Cerebellar cortex (tissue), 1 donor: ENCODE results near the gene FAM78A.
"Not testable (repeated sequence)": the region's sequence is repeated elsewhere in the genome, so short reads cannot be mapped to it uniquely, and the experiment has no call there.

Experiments used
- DNase-seq: peaks from one replicate; pipeline ENCODE4 v3.0.0-alpha.2; 2015; ENCODE audit warnings: low spot score

FAM78A gene

DNA sequence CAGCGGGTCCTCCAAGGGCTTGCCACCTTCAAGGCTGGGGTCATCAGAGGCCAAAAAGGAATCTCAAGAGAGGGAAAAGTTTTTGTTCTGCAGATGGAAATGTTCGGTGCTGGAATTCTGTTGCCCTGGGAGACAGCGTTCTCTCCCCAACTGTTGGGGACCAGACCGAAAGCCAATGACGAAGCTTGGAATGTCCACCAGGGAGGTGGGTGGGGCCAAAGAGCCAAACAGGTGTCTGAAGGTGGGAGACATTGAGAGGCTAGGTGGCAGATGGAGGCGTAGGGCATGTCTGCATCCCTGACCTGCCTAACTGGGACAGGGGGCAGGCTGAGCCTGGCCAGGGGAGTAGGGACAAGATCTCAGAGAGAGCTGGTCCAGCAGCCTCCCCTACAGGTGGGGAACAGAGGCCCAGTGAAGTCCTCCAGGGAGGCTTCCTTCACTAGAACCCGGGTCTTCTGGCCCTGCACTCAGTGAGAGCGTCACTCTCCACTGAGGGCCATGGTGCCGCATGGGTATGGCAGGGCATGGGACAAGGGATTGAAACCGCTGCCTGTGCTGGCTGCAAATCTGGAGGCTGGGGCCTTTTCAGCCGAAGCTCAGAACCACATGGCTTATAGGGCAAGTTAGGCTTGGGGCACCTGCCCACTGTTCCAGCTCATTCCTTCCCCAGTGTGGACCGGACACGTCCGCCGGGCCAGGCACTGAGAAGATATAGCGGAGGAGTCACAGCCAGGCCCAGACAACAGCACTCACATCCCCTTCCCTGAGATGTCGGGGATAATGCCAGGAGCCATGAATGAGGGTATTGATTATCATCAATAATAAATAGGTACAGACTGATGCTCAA, 5.0 kb upstream of the FAM78A start:
- no peak for DNase-seq

DNA sequence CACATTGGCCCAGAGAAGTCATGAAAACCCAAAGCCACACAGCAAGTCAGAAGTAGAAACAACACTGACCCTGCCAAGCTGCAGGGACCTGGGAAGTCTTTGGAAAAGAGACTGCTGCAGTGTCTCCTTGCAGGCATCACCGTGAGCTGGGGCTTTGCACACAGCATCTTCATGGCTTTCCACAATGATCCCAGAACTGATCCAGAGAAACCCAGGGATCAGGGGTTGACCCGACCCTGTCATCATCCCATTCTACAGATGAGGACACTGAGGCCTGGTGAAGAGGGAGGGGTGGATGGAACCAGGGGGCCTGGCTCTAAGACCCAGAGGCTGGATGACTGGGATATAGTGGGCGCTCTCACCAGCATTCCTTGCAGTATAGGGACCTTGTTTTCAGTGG, 4.3 kb upstream of the FAM78A start:
- no peak for DNase-seq

DNA sequence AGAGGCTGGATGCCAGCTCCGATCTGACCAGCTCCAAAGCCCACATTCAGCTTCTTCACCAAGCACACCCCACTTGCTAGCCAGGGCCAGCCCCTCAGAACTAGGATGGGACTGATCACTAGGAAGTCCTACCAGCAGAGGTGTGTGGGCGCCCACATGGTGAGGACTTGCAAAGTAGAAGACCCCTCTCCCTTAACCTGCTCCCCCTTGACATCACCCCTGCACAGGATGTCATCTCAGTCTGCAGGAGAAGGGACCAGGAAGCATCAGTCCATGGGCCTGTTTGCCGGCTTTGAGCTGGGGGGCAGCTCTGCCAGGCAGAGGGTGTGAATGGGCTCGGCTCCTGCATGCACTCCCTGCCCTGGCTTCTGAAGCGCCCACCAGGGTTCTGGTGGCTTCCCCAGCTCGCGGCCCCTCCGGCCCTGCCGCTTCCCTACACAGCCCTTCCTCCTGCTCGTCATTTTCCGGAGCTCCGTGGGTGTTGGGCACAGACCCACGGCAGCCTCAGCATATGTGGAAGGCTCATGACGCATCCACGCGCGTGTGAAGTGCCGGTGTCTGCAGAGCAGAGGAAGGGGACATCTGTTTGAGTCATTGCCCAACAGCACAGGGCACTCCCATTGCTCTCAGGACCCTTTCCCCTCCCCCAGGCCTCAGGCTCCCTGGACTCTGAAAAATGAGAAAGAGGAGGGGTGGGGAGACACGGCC, 3.7 kb upstream of the FAM78A start:
- DNase-seq, result no peak

DNA sequence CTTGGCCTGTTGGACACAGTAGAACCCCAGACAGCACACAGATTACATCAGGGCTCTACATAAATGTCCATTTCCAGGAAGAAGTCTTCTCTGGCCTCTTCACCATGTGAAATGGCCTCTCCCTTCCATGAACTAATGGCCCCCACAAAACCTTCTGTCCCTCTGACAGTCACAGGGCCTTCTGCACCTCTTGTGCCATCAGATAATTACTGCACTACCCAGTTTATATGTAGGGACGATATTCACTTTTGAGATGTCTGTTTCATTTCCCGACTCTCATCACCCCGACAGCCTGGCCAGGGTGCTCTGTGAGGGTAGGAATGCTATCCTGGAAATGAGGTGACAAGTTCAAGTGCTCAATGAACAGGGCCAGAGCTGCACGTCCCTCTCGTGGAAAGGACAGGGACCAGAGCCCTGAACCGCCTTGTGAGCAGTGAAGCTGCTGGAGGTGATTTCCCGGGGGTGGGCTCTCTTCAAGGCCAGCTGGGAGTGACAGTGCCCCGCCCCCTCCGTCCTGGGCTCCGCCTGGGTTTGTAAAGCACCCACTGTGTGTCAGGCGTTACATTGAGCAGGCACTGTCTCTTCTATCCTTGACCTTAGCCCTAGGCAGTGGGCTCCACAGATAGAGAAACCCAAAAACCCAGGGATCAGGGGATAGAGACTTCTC, 3.0 kb upstream of the FAM78A start:
- no peak for DNase-seq

DNA sequence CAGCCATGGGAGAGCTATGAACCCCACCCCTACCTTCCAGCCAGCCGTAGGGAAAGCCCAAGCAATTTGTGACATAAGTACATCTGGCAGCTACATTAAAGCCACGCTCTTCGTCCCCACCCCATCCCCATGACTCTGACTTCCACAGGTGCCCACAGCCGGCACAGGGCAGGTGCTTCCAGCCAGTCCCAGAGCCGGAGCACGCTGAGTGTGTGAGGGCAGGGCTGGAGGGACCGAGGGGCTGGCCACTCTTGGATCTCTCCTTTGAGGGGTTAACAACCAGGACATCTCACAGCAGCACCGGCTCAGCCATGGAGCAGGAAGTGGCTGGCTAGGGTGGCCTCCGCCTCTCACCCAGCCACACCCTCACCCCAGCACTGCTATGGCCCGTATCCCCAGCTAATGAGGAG, 2.4 kb upstream of the FAM78A start:
- no peak for DNase-seq

DNA sequence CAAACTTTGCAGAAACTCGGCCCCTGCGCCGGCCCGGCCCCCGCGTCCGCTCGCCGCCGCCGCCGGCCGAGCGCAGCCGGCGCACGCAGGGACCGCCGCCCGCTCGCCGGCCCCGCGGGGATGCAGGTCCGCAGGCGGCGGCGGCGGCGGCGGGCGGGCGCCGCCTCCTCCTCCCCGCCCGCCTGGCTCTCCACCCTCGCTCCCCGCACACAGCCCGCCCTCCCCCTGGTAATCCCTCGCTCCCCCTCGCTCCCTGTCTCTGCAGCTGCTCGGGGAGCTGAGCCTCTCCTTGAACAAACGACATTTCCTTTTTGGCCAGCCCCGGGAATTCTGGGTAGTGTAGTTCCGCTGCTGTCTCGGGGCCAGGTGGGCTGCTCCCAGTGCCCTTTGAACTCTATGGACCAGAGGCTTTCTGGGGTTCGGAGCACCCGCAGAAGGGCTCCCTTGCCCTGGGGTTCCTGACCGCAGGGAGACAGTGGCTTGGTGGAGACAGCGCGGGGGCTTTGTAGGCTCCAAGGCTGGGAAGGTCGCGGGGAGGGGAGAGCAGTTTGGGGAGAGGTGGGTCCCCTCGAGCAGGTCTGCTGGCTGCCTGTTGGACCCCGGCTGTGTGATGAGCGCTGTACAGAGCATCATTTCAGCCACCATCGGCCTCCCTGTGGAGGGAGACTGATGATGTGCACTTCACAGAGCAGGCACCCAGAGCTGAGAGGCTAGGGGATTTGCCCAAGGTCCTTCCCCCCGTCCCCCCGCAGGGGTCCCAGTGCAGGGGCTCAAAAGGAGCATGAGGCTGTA, 1.8 kb upstream of the FAM78A start:
- peak; percentile 88 for DNase-seq

DNA sequence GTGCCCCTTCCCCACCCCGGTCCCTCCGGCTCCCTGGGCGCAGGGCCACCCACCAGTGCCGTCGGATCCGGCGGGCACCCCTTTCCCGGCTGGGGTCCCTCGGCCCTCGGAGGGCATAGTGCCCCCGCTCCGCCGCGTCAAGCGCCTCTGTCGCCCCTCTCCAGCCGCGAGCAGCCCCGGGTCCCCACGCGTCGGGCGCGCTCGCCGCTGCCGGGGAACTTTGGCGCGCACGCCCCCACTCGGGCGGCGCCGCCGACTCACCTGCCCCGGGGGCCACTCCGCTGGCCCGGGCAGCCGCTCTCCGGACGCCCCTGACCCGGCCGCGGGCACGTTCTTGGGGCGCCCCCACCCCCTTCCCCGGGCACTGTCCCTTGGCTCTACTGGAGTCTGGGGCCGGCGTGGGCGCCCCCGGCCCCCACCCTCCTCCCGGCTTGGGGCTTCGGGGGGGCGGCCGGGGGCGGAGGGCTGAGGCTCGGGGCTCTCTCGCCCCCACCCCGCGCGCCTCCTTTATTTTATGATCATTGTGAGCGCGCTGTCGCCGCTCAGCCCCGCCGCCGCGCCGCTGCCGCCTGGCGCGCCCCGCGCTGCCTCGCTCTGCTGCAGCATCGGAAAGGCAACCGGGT, 1.1 kb upstream of the FAM78A start:
- no peak for DNase-seq

DNA sequence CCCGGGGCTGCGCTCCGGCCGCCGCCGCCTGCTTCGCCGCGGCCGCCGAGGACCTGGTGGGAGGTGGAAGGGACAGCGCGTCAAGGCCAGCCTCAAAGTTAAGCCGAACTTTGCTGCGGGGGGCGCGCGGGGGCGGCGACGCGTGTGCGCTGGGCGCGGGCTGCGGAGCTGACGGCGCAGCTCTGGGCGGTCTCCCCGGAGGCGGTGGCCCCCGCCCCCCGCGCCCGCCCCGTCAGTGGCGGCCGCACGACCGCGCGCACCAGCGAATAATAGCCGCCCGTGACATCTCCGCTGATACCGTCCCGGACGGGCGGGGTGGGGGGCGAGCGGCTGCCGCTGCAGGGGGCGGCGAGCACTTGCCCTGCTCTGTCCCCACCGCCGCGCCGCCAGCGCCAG, 579 bp upstream of the FAM78A start:
- DNase-seq, result no peak

DNA sequence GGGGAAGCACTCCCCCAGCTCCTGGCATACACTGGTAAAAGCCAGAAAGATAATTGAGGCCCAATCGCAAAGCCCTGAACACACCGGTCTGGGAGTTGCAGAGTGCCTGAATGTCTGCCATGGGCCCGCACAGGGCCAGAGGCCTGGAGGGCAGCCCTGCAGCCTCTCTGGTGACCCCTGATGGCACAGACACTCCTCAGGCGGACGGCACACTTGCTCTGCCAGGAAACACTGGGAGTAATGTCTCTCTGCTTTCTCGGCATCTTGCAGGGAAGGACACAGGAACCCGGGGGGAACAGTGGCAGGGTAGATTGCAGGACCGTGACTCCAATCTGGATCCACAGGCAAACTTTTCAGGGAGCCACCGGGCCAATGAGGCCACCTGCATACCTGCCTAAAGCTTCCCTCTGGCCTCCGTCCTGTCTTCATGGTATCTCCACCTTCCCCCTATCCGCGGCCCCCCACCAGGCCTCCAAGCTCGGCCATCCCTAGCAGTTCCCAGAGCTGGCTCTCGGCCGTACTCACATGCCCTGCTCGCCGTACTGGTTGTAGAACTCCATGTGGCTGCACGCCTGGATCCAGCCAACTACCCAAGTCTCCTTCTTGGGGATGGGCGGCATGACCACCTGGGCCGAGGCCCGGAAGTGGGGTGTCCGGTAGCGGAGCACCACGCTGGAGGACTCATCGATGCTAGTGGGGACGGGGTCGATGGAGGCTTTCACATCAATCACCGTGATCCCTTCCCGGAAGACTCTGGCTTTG, 797 bp downstream of the FAM78A start:
- DNase-seq, result peak; percentile 42

DNA sequence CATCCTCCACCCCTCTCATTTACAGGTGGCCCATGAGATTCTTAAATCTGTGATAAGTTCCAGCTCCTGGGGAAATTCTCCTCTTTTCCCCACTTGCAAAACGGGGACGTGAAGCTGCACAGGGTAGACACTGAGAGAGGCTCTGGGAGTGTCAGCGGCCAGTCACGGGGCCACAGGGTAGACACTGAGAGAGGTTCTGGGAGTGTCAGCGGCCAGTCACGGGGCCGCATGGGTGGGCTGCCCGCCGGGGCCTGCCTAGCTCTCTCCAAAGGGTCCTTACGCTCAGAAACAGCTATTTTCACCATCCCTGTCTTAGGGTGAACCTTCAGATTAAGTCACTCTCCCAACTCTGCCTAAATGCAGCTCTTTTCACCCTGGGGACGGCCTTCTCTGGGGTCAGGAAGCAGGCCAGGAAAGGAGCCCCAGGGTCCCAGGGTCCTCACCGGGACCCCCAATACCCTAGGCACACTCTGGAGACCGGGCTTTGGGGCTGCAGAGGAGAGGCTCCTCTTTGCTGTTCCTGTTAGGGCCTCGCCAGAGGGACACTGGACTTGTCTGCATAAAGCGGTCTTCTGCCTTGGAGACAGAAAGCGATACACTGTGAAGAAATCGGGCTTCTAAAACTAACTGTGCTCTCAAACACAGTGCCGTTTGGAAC, 1.5 kb downstream of the FAM78A start:
- DNase-seq, result no peak

DNA sequence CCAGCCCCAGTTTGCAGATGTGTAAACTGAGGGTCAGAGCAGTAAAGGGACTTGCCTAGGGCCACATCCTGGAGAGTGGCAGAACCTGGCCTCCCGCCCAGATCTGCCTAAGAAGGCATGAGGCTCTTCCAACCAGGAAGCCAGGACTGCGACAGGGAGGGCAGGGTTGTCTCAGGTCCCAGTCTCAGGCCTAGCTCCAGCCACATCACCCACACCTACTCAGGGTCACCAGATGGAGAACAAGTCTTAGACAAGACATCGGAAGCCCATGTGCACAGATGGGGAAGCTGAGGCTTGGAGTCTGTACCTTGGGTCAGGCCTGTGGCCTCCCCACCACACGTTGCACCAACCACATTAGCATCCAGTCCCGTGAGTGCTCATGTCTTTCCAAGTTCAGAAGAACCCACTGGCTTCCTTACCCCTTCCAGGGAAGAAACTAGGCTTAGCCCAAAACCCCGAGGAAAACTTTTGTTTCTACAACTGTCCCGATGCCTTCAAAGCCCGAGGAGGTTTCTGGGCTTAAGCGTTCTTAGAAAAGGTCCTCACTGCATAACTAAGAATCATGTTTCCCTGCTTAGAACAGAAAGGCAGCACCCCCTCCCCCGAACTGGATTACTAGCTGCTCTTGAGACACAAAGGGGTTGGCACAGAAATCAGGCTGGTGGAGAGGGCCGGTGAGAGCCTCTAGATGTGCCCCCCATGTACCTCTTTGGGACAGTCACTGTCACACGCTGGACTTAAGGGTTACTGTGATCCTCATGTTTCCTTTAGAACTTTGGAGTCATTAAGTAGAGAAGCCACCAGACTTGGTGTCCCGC, 2.2 kb downstream of the FAM78A start:
- DNase-seq, result no peak

DNA sequence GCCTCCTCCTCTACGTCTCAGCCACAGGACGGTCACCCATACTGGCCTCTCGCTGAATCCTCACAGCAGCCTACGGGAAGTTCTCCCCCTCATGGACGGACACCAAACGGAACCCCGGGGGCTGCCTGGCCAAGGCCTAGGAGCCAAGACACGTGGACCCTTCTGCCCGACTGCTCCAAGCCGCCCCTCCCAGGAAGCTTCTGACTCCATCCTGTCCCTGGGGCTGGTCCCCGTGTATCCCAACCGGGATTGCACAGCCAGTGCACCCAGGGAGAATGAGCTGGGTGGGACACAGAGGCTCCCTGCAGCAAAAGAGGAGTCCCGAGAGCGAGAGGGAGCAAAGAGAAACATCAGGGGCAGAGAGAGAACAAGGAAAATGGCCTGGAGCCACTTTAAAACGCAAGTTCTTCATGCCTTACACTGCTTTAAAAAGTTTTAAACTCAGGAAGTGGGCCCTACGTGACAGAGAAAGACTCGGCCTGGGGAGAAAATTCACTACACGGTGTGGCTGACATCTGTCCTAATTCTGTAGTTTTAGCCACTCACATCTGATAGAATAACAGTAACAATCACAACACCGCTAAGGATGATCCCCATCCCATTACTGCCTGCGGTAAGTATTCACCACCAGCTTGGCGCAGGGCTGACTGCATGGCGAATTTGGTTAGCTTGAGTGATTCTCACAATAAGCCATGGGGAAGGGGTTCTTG, 3.0 kb downstream of the FAM78A start:
- DNase-seq, result no peak

DNA sequence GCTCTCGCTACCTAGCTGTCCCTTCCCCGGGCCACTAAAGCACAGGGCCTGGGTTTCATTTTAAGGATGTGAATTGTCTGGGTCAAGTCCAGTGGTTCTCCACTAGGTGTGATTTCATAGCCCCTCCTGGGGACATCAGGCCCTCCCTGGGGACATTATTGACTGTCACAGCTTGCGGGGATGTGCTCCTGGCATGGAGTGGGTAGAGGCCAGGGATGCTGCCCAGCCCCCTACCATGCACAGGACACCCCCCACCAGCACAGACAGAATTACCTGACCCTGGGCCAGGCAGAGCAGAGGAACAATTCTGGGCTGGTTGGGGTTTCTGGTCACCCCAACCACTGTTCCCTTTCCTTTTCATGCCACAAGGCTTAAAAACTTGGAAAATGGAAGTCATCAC, 4.1 kb downstream of the FAM78A start:
- DNase-seq, result no peak

DNA sequence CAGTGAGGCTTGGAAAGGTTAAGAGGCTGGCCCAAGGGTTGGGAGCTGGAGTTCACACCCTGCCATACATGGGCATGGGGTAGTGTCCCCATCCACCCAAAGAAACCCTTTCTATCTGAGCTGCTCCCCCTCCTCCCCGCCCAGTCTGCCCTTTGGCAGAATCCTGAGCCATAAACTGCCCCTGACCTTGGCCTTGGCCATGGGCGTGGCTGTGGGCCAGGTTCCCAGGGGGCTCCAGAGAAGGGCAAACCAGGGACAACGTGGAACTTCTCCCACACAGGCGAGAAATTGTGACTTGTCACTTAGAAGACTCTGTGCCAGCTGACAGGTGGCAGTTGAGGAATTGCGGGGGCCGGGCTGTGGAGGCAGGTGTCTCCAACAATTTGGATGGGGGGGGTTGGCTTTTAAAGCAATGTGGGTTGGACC, 4.8 kb downstream of the FAM78A start:
- DNase-seq, result no peak

DNA sequence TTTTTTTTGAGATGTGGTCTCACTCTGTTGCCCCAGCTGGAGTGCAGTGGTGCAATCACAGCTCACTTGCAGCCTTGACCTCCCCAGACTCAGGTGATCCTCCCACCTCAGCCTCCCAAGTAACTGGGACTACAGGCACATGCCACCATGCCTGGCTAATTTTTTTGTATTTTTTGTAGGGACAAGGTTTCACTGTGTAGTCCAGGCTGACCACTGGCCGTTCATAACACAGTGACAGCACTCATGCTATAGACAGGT, 5.4 kb downstream of the FAM78A start:
- not testable (repeated sequence) for DNase-seq

DNA sequence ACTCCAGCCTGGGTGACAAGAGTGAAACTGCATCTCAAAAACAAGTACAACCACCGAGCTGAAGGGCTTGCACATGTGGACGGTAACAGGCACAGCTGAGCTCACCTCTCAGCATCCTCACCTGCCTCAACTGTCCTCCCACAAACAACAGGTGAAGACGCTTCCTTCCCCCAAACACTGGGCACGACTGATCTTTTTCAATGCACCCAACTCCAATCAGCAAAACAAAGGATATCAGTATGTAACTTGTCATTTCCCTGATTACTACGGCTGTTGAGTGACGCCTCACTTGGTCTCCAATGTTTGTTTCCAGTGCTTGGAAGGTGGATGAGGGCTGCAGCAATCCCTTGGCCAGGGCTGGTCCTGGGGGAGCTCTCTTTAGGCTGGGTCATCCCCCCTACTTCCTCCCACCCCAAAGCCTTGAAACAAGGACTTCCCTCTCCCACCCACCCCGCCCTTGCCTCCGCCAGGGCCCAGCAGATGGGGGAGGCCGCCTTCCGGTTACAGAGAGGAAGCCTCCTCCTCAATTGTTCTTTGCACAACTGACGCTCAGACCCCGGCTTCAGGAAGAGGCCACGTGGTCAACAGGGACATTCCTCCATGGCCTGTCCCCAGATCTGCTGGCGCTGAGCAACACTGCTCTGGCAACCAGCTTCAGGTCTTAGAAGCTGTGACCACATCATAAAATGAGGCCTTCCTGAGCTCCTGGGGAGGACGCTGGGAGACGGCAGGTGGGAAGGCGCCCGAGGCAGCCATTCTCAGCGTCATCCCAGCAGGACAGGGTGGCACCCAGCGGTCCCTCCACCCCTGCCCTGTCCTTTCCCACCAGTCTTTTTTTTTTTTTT, 5.9 kb downstream of the FAM78A start:
- DNase-seq, result no peak

DNA sequence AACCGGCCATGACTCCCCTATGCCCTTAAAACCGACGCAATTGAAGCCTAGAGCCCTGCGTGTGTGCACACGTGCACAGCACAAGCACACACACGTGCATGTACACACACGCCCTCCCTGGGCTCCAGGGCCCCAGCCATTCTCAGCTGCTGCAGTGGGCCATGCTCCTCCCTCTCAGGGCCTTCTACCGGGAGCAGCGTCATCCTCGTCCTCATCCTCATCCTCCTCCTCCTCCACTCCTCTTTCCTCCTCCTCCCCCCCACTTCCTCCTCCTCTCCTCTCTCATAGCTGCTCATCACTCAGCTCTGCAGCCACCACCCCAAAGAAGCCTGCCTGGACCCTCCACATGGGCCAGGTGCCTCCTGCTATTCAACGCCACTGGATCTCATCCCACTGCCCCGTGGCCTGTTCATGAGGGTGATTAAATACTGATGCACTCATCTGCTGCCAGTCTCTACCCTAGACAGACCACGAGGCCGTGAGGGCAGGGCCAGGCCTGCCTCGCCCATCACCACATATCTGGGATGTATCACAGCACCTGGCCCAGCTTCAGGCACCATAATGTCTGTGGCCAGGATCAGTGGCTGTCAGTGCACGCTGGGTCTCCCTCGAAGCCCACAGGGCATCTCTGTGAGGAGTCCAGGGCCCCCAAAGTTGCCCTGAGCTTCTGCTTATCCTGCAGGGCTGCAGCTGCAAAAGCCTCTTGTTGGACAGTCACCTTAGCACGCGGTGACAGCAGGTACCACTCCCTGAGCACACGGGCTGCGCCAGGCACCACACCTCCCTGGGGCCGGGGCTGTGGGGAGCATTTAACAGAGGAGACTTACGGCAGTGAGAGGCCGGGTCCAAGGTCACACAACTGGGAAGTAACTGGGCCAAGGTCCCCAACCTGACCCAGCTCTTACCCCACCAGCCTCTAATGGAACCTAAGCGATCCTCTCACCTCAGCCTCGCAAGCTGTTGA, 9.8 kb downstream of the FAM78A start:
- DNase-seq, result no peak
